Measurements from ENCODE around the gene C1orf53.

GRCh38 chr1:197933016-197933415 lies 30.6 kb downstream of the C1orf53 start:
- TF ChIP-seq CTCF (IDR thresholded peaks at IDR 0.05) (no peak), POLR2A (IDR thresholded peaks at IDR 0.05) (no peak), POLR2AphosphoS5 (IDR thresholded peaks at IDR 0.05; ENCODE audit: insufficient read depth in 1 of 2, low read depth in 1 of 2) (no peak)
